Measurements from ENCODE around the gene SDC3. TPM values are rescaled to one million over a fixed set of nuclear protein-coding genes. Genes with fewer than 3 reads are reported as not detected.
"Not testable (repeated sequence)": the region's sequence is repeated elsewhere in the genome, so short reads cannot be mapped to it uniquely, and the experiment has no call there.

The SDC3 gene
- total RNA-seq, 1 experiment from 2014 or later, result 23.8 TPM

DNA sequence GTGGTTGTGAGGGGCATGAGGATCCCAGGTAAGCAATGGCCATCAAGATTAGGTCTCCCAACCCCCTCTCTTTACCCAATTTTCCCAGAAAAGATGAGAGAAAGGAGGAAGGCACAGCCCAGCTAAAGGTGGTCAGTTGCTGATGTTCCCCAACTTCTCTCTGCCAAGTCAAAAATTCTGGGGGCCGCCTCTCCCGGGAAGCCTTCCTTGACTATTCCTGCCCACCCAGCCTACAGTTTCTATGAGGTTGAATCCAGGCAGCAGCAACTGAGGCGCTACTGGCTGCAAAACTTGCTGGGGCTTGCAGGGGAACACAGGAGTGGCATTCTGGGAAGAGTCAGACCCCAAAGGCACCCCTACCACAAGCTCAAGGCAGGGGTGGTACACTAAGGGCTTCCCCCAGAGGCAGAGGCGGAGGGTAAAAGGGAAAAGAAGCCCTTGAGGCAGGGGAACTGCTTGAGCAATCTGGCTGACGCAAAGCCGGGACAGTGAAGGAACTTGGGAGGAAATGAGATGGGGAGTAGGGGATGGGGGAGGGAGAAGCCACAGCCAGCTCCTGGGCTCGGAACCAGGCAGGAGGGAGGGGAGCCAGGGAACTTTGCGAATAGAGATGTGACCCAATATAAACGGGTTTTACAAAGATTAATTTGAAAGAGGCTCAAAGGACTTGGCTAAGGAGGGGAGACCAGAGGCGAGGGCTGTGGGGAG is 31.2 kb downstream of the SDC3 start:
- no peak for DNase-seq (ENCODE audit: low read depth)

DNA sequence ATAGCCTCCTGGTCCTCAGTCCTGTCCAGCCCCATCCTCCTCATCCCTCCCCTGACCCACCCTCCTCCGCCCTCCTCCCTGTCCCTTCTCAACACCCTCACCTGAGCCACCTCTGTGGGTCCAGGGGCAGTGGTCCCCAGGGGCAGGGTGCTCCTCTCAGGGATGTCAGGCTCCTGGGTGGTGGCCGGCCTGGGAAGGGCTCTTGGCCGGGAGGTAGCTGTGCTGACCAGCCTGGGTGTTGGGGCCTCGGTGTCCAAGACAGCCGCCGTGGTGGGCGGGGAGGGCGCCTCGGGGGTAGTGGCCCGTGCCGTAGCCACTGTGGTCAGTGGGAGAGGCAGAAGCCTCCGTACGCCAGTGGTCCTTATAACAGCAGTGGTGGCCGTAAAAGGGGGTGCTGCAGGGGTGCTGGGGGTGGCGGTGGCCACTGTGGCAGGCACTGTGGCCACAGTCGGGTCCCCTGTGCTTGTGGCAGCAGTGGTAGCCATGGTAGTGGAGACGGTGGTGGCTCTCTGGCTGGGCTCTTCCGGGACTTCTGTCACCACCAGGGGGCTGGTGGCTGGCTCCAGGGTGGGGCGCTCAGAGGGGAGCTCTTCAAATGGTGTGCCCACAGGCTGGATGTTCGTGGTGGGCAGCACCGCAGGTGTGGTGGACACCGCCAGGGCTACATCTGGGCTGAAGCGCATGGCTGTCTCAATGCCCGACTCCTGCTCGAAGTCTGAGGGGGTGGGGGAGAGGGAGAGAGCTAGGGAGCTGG is 31.9 kb downstream of the SDC3 start:
- DNase-seq (ENCODE audit: low read depth), result no peak

DNA sequence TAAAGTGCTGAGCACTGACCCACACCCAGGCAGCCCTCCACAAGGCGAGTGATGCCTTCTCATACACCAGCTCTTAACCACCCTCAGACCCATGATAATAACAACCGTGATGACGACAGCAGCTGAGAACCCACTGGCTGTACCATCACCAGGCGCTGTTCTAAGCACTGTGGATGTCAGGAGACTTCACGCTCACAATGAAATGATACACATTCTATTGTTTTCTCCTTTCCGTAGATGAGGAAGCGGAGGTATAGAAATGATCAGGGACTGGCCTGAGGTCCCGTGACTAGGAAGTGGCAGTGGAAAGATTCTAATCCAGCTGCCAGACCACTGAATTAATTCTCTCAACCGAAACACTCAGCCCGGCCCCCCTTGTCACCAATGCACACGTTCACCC is 32.6 kb downstream of the SDC3 start:
- DNase-seq (ENCODE audit: low read depth), result no peak

DNA sequence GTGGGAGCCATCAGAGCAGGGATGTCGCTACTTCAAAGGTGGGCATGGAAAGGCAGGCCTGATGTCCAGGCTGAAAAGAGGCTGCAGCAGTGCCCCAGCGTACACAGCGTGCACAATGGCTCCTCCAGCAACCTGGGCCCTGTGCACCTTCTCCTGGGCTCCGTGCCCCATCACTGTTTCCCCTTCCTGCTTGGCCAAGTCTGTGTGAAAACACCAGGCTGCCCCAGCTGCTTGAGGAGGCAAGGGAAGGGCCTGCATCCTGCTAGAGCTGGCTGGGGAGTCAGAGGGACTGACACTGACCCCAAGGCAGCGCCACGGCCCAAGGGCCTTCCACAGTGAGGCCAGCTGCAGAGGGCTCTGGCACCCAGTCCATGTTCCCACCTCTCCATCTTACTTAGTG is 33.4 kb downstream of the SDC3 start:
- no peak for DNase-seq (ENCODE audit: low read depth)

DNA sequence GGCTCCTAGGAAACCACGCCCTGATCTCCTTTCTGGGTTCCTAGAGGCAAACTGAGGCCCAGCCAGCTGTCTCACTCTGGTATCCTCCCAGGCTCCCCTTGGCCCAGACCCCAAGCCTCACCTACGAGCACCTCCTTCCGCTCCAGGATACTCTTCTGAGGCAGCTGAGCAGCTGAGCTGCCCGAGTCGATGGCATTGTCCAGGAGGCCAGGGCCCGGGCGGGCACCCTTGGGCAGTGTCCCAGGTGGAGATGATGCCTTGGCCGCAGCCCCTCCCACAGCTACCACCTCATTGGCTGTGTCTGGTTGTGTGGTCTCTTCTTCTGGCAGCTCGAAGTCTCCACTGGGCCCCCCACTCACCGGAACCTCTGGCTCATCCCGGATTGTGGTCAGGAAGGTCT is 34.4 kb downstream of the SDC3 start:
- DNase-seq (ENCODE audit: low read depth), result no peak

DNA sequence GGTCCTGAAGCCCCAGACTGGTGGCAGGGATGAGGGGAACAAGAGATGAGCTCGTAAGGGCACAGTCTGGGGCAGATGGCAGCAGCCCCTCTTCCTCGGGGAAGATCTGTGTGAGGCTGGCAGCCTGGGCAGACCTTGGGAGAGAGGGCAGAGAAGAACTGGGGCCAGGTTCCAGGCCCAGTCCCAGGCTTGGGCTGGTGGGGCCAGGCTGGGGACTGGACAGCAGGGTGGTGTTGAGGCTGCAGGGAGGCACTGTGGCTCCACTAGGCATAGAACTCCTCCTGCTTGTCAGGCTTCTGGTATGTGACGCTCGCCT is 35.7 kb downstream of the SDC3 start:
- no peak for DNase-seq (ENCODE audit: low read depth)

DNA sequence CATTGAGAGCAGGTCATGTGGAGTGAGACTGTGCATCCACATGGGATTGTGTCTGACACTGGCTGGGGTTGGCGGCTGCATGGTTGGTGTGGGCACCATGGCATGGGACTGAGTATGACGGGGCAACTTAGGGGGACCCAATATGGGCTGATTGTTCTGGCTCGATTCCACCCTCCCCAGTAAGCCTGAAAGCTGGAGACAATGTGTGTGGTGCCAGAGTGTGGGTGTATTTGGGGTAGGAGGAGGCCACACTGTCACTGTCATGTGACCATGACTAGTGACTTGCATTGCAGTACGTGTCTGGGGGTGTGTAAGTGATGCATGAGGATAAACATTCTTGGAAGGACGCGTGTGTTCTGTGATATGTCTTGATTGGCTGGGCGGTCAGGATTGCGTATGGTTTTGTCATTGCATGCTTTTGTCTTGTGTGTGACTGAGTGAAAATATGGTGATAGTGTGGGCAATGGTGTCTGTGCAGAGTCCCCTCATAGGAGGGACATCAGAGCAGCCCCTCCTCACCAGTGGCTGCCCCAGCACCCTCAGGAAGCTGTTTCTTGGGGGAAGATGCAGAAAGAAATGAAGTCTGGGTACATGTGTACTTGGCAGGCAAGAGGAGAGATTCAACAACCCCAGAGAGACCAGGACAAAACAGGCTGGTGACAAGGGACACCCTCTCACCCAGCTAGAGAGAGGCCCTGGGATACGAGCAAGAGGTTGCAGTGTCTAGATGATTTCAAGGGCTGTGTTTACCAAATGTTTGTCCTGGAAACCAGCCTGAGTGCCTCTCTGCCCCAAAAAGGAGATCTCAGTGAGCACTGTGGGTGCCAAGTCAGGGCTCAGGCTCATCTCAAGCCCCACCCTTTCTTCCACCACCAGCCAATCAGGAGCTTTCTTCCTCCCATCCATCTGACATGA is 36.3 kb downstream of the SDC3 start:
- DNase-seq (ENCODE audit: low read depth), result no peak

DNA sequence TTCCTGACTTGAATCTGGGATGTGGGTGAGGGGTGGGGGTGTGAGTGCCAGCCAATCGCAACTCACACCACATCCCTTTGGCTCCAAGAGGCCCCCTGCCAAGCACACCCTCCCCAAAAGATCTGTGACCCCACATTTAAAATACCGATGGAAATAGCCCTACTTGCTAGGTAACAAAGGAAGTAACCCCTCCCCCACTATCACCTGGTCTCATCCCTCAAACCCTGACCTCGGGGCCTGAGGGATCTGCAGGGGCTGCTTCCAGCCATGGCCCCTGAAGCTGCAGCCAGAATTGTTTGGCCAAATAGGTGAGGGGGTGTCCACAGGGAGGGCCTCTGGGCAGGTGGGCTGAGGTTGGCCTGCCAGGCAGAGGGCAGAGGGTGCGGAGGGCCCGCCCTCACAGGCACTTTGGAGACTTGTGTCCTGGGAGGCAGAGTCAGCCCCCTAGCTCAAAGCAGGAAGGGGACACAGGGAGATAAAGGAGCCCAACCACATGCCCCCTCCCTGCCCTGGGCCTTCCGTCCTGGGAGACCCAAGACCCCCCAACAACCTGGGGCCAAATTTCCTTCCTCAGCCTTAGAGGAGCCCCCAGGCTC is 37.2 kb downstream of the SDC3 start:
- no peak for DNase-seq (ENCODE audit: low read depth)

DNA sequence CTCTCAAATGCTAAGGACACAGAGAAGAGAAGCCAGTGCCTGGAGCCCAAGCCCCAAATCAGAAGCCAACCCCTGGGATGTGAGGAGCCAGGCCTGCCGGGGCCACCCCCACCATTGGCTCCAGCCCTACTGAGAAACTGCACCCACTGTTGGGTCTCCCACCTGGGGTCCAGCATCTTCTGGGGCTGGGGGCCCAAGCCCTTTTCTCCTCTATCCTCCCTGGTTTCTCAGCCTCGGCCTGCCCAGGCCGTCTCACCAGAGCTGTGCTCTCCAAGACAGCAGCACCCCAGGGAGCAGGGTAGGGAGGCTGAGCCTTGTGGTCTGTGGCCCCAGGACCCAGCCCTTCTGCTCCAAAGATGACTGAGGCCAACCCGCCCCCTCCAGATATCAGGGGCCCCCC is 37.9 kb downstream of the SDC3 start:
- no peak for DNase-seq (ENCODE audit: low read depth)

DNA sequence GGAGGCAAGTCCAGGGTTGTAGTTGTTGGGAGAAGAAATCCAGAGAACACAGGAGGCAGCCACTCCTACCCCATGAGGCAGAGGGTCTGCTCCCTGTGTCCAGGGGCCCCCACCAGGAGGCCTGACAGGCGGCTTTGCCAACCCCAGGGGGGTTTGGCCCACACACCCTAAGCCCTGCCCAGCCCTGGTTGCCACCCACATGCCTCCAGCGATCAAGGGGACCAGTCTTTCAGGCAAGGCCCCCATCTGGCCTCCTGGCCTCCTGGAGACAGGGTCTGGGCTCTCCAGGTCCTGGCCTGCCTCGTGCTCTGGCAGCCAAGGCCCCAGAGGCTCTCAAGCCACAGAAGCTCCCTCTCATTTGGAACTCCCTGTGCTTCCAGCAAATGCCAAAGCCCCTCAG is 38.5 kb downstream of the SDC3 start:
- DNase-seq (ENCODE audit: low read depth), result no peak

DNA sequence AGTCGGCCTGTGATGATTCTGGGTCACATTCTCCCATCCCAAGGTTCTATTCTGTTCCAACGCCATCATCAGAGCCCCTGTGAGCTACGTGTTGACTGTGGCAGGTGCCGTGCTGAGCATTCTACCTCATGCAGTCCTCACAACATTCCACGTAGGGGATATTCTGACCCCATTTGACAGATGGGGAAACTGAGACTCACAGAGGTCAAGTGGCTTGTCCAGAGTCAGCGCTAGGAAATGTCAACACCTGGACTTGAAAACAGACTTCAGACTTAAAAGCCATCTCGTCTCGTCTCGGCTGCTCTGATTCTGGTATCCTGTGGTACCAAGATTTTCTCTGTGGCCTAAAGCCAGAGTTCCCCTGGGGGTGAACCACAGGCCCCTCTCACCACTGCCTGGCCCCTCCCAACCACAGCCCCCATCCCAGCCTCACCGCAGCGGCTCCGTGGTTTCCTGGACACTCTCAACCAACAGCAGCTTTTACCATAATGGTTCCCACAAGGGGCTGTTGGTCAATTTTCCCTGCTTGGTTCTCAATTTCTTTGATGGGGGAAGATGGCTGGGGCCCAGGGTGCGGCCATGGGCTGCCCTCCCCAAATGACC is 39.6 kb downstream of the SDC3 start:
- DNase-seq (ENCODE audit: low read depth), result no peak

DNA sequence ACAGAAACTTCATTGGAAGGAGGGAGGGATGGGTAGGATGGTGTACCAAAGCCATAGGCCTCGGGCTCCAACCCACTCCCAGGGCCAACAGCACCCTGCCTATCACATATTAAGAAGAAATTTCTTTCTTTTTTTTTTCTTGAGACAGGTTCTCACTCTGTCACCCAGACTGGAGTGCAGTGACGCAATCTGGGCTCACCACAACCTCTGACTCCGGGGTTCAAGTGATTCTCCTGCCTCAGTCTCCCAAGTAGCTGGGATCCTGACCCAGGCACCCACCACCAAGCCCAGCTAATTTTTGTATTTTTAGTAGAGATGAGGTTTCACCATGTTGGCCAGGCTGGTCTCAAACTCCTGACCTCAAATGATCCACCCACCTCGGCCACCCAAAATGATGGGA is 40.5 kb downstream of the SDC3 start:
- DNase-seq (ENCODE audit: low read depth), result not testable (repeated sequence)

DNA sequence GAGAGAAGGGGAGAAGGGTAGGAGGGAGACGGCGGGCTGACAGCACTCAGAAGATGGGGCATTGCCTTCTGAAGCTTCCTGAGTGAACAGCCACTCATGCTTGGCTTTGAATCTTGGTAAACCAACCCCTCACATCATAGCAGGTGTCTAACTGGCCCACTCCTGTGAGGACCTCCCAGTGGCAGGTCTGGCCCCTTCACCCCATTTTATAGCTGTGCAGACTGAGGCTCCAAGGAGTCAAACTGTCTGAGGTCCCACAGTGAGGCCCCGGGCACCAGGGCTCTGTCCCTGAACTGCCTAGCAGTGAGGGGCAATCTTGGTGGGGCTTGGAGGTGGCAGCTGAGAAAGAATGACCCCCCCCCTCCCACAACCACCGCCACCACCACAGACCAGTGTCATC is 41.0 kb downstream of the SDC3 start:
- DNase-seq (ENCODE audit: low read depth), result no peak

DNA sequence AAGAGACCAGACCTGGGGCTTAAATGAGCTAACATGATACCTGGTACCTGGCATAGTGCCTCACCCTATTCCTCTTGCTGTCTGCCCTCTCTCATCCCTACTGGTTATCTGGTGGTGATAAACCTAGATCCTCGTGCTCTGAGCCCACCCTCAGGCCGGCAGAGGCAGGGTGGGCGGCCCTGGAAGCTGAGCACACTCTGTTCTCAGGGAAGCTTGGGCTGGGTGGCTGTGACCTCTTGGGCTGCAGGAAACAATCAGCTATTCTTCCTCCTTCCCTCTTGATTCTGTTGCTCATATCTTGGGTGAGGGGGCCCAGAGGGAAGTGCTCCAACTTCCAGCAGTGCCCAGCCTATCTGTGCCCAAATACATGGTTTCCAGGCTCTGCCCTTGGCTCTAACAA is 42.0 kb downstream of the SDC3 start:
- no peak for DNase-seq (ENCODE audit: low read depth)

DNA sequence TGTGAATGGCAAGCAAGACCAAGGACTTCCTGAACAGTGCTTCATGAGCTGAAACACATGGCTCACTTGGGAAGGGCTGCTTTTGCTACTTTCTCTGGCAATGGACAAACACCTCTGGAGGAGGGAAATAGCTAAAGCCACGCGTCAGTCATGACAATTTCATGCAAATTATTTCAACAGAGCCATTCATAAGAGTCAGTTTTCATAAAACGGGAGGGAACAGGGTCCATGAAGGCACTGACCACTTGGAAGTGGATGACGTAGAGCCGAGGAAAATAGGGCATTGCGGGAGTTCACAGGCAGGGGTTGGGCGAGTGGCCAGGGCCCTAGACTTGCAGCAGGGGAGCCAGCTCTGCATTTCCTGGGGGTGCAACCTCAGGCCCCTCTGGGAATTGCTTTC is 43.9 kb downstream of the SDC3 start:
- DNase-seq (ENCODE audit: low read depth), result no peak

DNA sequence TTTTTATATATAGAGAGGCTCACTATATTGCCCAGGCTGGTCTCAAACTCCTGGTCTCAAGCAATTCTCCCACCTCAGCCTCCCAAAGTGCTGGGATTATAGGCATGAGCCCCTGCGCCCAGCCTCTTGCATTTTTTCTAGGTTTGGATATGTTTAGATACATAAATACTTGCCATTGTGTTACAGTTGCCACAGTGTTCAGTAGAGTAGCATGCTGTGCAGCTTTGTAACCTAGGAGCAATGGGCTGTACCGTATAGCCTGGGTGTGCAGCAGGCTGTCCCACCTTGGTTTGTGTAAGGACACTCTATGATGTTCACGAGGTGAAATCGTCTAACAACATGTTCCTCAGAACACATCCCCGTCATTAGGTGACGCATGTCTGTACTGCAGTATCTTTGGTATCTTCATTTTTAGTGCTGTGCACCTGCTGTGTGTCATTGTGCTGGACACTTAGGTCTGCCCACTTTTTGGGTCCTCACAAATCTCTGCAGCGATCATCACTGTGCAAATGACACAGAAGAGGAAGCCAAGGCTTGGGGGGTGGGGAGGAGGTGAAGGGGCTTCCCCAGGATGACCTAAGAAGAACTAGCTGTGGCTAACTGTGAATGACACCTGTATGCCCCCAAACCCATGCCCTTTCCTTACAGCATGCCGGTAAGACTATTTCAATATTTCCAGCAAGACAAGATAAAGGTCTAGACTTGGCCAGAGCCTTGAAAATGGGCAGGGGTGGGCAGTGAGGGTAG is 44.5 kb downstream of the SDC3 start:
- DNase-seq (ENCODE audit: low read depth), result no peak

DNA sequence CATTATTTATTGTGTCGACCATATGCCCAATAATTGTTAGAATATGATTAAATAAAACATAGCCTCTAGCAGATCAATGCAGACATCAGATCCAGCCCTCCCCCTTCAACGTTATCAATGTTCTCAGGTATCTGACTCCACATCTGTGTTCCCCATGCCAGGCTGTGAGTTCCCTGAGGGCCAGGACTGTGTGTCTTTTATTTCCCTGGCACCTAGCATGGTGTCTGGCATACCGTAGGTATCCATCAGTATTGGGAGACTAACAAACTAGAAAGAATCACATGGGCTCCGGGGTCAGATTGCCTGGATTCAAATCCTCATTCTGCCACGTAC is 48.3 kb downstream of the SDC3 start:
- no peak for DNase-seq (ENCODE audit: low read depth)

DNA sequence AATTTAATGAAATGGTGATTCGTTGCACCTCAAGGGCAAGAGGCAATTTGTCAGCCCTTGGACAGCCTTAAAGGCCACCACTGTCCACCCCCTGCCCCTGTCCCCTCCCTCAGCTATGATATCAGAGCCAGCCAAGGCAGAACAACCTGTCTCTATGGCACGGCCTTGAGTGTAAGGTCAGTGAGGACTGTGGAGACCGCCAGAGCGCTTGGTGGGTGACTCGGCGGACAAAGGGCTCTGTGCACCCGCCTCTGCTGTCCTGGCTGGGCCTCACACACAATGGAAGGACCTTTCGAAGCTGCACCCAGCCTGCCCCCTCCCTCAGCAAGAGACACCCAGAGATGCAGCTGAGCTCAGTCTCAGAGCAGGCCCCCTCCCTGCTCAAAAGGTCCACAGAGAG is 50.6 kb downstream of the SDC3 start:
- DNase-seq (ENCODE audit: low read depth), result no peak

DNA sequence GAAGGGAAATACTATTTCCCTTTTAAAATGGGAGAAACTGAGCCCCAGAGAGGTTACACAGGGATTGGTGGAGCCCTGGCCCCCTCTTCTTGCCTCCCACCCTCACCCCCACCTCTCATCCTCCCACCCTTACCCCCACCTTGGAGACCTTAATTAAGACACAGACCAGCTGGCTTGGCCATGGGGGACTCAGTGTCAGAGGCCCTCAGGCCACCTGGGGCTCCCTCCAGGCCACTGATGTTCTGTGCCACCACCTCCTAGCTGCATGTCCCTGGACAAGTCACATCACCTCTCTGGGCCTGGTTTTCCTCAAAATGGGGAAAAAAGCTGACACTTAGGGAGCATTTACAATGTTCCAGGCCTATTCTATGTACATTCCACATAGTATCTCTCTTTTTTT is 51.5 kb downstream of the SDC3 start:
- no peak for DNase-seq (ENCODE audit: low read depth)

DNA sequence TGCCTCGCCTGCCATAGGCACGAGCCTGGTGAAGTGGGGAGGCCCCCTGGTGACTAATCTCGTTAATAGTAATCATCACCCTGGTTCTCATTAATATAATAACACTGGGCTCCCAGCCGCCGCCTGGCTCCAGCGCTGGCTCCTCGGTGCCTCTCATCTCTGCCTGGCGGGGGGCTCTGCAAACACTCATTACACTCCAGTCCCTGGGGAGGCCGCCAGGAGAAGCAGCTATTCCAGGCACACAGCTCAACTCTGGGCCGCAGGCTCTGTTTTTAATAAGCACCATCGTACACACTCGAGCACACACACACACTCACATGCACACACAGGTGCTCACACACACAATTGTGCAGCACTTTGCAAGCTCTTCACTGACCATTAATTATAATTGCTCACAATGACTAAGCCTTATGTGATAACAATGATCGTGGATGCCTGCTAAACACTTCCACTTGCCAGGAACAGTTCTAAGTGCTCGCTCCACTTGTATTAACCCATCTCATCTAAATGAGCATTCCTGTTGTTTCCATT is 52.2 kb downstream of the SDC3 start:
- DNase-seq (ENCODE audit: low read depth), result no peak
